NCI-H510A treated with DMSO at 0.1 percent for 48 hours (cell line): ENCODE measurements around the gene LDLR.
A peak's percentile ranks its signal among the peaks of the same experiment; 100 is the strongest.
"Not testable (repeated sequence)": the region's sequence is repeated elsewhere in the genome, so short reads cannot be mapped to it uniquely, and the experiment has no call there.

Experiments used
- DNase-seq: peaks from one replicate; lab custom pipeline; 2025; lab: John Stamatoyannopoulos, UW

The LDLR gene

GRCh38 chr19:11070123-11070522 is 19.1 kb upstream of the LDLR start:
- DNase-seq, result no peak

GRCh38 chr19:11073568-11073967 is 15.7 kb upstream of the LDLR start:
- DNase-seq, result no peak

GRCh38 chr19:11076792-11077191 is 12.5 kb upstream of the LDLR start:
- DNase-seq, result not testable (repeated sequence)

- DNase-seq, result no peak
These were observed 10.4 kb upstream of the LDLR start for GRCh38 chr19:11078893-11079292.

GRCh38 chr19:11079999-11080398 is 9.3 kb upstream of the LDLR start:
- DNase-seq, result no peak

GRCh38 chr19:11087870-11088505 is 1.3 kb upstream of the LDLR start:
- DNase-seq, result no peak

GRCh38 chr19:11088506-11089253 is 583 bp upstream of the LDLR start:
- DNase-seq, result peak; percentile 69

DNA sequence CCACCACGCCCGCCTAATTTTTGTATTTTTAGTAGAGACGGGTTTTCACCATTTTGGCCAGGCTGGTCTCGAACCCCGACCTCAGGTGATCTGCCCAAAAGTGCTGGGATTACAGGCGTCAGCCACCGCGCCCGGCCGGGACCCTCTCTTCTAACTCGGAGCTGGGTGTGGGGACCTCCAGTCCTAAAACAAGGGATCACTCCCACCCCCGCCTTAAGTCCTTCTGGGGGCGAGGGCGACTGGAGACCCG is 676 bp downstream of the LDLR start:
- peak; percentile 69 for DNase-seq

GRCh38 chr19:11090264-11090996 is 1.2 kb downstream of the LDLR start:
- peak; percentile 96 for DNase-seq

GRCh38 chr19:11090997-11091702 is 1.9 kb downstream of the LDLR start:
- no peak for DNase-seq

DNA sequence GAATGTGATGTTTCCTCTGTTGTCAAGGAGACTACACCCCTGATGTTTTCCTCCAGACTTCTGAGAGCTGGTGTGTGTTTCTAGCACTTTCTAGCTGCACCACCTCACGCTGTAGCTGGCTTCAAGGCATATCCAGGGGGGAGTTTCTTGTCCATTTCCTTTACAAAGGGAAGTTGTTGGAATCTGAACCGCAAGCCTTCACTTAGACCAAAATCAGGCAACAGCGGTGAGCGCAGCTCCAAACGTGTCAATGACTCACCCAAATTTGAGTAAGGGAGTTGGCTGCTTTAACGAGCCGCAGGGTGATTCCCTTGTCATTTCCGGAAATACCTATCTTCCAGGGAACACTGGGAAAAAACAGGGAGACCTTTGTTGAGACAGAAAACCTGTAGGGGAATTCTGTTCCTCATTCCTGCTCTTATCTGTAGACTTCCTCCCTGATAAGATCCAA is 2.5 kb downstream of the LDLR start:
- no peak for DNase-seq

GRCh38 chr19:11092181-11092538 is 2.9 kb downstream of the LDLR start:
- DNase-seq, result no peak

- no peak for DNase-seq
These were observed 4.5 kb downstream of the LDLR start for GRCh38 chr19:11093689-11094238.

DNA sequence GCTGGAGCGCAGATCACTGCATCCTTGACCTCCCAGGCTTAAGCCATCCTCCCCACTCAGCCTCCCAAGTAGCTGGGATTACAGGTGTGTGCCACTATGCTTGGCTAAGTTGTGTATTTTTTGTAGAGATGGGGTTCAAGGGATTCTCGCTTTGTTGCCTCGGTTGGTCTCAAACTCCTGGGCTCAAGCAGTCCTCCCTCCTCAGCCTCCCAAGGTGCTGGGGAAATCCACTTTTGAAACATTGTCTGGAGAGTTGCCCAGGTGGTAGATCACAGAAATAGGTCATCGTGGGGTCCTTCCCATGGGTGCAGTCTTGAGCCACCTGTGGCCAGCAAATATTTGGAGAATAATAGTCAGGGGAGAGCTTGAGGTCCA is 5.2 kb downstream of the LDLR start:
- DNase-seq, result no peak

- DNase-seq, result no peak
These were observed 7.1 kb downstream of the LDLR start for GRCh38 chr19:11096210-11096841.

- DNase-seq, result not testable (repeated sequence)
These were observed 8.1 kb downstream of the LDLR start for GRCh38 chr19:11097367-11097766.

DNA sequence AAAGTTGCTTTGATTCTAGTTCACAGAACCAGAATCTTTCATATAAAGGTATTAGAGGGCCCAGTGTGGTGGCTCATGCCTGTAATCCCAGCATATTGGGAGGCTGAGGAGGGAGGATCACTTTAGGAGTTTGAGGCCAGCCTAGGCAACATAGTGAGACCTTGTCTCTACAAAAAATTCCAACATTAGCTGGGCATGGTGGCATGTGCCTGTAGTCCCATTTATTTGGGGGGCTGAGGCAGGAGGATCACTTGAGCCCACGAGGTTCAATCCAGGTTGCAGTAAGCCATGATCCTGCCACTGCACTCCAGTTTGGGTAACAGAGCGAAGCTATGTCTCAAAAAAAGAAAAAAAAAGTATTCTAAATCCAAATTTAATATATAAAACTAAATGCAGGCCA is 9.1 kb downstream of the LDLR start:
- no peak for DNase-seq

DNA sequence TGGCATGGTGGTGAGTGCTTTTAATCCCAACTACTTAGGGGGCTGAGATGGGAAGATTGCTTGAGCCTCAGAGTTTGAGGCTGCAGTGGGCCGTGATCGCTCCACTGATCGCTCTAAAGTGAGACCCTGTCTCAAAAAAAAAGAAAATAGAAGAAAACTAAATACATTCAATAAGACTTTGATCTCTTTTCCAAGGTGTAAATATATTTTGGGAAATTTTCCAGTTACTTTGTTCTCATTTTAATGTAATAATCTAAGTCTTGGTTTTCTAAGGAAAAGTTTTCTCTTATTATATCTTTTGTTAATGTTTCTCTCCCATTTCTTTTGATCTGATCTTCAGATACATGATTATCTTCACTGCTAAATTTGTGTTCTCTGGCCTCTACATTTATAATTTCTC is 9.6 kb downstream of the LDLR start:
- DNase-seq, result no peak

GRCh38 chr19:11100049-11100448 is 10.8 kb downstream of the LDLR start:
- DNase-seq, result no peak

- DNase-seq, result no peak
These were observed 11.8 kb downstream of the LDLR start for GRCh38 chr19:11101057-11101456.

- DNase-seq, result no peak
These were observed 13.7 kb downstream of the LDLR start for GRCh38 chr19:11102944-11103343.

- DNase-seq, result not testable (repeated sequence)
These were observed 14.4 kb downstream of the LDLR start for GRCh38 chr19:11103667-11104066.
